A549 treated with CpdA at 1 μM for 4 hours (cell line): ENCODE results near the gene PROCR. TPM values are rescaled to one million over a fixed set of nuclear protein-coding genes. Genes with fewer than 3 reads are reported as not detected.

Source experiments
- total RNA-seq: library from RNA; stranded (reverse); fragments of 200-300 nt; extraction: Qiagen RNA extraction; gene quantifications from 5 replicates; pipeline ENCODE4 v1.2.3, GENCODE V29; 2022; ENCODE audit warnings: low read depth

Gene PROCR
- 92.4 to 129 TPM (median 124 TPM) in 5 replicates for total RNA-seq

DNA sequence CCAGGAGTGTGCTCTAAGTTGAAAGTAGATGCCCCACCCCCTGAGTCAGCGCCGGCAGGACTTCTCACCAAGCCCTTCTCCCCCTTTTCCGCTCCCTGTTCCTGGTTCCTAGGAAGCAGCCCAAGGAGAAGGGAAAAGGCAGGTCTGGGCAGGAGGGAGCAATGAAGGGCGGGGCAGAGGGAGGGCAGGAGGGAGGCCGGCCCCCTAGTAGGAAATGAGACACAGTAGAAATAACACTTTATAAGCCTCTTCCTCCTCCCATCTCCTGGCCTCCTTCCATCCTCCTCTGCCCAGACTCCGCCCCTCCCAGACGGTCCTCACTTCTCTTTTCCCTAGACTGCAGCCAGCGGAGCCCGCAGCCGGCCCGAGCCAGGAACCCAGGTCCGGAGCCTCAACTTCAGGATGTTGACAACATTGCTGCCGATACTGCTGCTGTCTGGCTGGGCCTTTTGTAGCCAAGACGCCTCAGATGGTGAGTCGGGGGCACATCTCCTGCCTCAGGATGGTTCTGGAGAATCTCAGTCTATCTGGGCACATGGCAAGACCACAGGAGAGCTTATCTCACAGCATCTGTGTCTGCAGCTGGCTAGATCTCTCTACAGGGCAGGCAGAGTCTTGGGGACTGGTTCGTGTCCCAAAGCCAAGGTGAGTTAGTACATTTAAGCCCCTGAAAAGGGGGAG lies at the start of gene PROCR:
PROCR (plus strand) TSS at position 320 of the 681 bp plus-strand sequence; CDS start at position 403, 83 bp downstream.

DNA sequence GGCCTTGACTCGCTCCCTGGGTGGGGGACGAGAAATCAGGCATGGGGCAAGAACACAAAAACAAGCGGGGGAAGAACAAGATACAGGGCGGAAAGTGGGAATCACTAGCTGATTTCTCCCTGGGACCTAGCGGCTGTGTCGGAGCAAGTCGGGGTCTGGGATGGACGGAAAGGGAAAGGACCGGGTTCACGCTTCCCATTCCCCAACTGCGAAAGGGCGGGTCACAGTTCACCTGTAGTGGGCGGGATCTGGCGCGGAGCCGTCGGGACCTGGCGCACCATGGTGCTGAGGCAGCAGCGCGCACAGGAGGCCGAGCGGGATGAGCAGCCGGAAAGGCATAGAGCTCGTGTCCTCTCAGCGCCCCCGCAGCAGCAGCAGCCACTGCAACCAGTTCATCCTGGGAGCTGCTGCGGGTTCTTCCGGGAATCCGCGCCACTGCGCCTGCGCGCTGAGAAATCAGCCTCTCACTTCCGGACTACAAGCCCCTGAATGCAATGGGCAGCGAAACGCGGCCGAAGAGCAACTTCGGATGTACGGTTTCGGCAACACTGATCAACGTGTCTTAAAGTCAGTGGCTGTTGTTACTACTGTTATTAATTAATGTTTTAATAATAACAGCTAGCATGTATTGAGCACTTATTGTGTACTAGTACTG lies 24.8 kb upstream of the PROCR start, which contains the start of gene EDEM2:
EDEM2 (minus strand) TSS at position 417 of the 655 bp plus-strand sequence; CDS start at position 339, 78 bp downstream.

DNA sequence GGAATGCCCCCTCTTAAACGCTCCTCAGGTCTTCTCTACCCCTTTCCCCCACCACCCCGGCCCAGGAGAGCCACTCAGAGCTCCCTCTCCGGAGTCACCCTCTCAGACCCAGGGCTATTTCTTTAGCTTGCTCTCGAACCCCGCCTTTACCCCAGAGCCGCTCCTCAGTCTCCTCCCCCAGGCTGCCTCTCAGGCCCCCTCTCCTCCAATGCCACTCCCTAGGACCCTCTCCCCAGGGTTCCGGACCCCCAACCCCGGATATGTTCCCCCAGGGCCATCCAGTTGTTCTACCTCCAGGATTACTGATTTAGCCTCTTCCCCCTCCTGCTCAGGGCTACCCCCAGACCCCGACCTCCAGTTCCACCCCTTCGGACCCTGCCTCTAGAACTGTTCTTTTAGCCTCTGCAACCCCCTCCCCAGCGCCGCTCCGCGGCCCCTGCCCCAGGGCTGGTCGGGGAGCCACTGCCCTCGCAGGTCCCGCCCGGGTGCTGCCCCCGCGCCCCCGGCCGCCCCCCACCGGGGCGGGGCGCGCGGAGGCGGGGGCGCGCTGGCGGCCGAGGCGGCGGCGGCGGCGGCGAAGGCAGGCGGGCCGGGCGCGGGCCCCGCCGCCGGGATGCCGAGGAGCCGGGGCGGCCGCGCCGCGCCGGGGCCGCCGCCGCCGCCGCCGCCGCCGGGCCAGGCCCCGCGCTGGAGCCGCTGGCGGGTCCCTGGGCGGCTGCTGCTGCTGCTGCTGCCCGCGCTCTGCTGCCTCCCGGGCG lies 54.4 kb downstream of the PROCR start, which contains the start of gene MMP24:
MMP24 (plus strand) TSS at position 565 of the 758 bp plus-strand sequence; CDS start at position 614, 49 bp downstream.

Other genes with a start within 250 kb of the PROCR start
- gene GSS, start 216.3 kb upstream of the PROCR start, total RNA-seq, result 52.5 to 61.5 TPM (median 57.1 TPM) in 5 replicates
- 0.02 to 0.20 TPM (median 0.06 TPM) in 4 of 5 replicates, not detected in the other for gene MYH7B, start 216.2 kb upstream of the PROCR start, total RNA-seq
- 52.0 to 59.2 TPM (median 57.5 TPM) in 5 replicates for gene TRPC4AP, start 79.3 kb upstream of the PROCR start, total RNA-seq
- 40.2 to 48.7 TPM (median 48.1 TPM) in 5 replicates for gene EDEM2, start 24.7 kb upstream of the PROCR start, total RNA-seq
- 15.8 to 20.6 TPM (median 18.5 TPM) in 5 replicates for gene MMP24, start 54.6 kb downstream of the PROCR start, total RNA-seq
- gene MMP24OS, start 106.0 kb downstream of the PROCR start, total RNA-seq, result 47.8 to 84.2 TPM (median 74.9 TPM) in 5 replicates
- gene EIF6, start 112.7 kb downstream of the PROCR start, total RNA-seq, result 343 to 392 TPM (median 386 TPM) in 5 replicates
- 0.03 to 0.06 TPM (median 0.05 TPM) in 3 of 5 replicates, not detected in the others for gene FAM83C, start 120.4 kb downstream of the PROCR start, total RNA-seq
- 29.7 to 38.9 TPM (median 33.6 TPM) in 5 replicates for gene UQCC1, start 239.9 kb downstream of the PROCR start, total RNA-seq